Bone marrow (tissue), 2 donors: ENCODE measurements around the gene EBPL.
A peak's percentile ranks its signal among the peaks of the same experiment; 100 is the strongest.
"Not testable (repeated sequence)": the region's sequence is repeated elsewhere in the genome, so short reads cannot be mapped to it uniquely, and the experiment has no call there.

Experiments
- DNase-seq, 2 donors: peaks; one replicate each; lab custom pipeline; 2025; lab: John Stamatoyannopoulos, UW

EBPL gene

GRCh38 chr13:49690995-49691784, at the start of gene EBPL:
Gene EBPL, minus strand, starts transcription at chr13:49691486. Its CDS starts 62 bp downstream, at chr13:49691424.
- DNase-seq, result peak; percentile 78 to 84

DNA sequence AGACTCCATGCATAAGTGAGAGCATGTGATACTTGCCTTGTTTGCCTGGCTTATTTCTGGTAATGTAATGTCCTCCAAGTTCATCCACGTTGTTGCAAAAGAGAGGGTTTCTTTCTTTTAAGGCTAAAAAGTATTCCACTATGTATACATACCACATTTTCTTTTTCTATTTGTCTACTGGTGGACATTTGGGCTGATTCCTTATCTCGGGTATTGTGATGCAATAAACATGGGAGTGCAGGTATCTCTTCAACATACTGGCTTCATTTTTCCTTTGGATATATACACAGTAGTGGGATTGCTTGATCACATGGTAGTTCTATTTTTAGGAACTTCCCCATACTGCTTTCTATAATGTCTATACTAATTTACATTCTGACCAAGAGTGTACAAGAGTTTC, 49.6 kb upstream of the EBPL start:
- no peak for DNase-seq

DNA sequence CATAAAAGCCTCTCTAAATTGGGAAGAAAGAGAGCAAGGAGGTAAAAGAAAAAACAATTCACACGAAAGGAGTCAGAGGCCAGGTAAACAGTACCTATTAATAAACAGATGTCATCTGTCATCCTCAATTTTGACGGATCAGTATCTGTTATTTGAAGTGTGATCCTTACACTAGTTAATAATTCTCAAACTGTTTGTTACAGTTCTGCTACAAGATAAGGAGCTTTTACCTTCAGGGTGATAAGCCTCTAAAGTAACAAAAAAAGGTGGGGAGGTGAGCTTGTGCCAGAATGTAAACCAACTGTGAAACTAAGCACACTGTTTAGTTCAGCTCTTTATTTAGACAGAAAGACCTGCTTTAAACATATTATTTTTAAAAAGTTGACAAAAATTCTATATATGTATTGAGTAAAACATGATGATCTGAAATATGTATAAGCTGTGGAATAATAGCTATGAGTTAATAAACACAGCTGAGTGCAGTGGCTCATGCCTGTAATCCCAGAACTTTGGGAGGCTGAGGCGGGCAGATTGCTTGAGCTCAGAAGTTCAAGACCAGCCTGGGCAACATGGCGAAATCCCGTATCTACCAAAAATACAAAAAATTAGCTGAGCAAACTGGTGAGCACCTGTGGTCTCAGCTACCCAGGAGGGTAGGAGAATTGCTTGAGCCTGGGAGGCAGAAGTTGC, 48.4 kb upstream of the EBPL start:
- no peak for DNase-seq

- no peak for DNase-seq
These were observed 42.1 kb upstream of the EBPL start for GRCh38 chr13:49733181-49733951.

GRCh38 chr13:49731766-49732165, 40.5 kb upstream of the EBPL start:
- DNase-seq, result no peak

GRCh38 chr13:49716615-49717014, 25.3 kb upstream of the EBPL start:
- DNase-seq, result no peak

- DNase-seq, result no peak
These were observed 23.5 kb upstream of the EBPL start for GRCh38 chr13:49714757-49715156.

DNA sequence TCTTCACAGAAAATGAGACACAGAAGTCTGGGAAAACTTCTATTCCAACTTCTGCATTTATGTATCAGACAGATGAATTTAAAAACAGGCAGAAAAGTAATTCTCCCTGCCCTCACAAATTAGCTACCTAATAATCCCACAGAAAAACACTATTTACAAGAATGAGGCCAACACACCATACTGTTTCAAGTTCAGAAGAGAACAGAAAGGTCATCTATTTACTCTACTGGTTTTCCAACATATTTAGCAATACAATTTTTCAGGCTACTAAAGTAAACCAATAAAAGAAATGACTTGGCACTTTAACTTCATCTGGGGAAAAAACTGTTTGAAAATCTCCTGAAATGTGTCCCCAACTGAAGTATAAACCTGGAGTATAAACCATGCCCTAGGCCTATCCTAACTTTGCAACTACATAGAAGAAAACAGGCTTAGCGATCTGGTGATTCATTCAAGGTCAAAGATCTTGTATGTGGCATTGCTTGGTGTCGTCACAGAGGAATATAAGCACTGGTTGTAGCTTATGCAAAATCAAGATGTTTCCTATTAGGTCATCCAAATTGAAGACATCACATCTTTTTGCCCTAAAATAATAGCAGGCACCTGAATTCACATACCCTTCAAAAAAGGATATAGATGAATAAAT, 20.1 kb upstream of the EBPL start:
- DNase-seq, result no peak

DNA sequence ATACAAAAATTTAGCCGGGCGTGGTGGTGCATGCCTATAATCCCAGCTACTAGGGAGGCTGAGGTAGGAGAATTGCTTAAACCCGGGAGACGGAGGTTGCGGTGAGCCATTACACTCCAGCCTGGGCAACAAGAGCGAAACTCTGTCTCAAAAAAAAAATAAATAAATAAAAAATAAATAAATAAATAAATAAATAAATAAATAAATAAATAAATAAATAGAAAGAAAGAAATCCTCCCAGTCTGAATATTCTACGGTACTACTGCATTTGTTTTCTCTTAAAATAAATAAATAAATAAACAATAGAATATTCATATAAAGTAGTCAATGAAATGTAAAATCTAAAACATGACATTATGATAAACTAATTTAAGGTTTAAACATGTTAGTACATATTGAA, 13.0 kb upstream of the EBPL start:
- DNase-seq, result not testable (repeated sequence)

GRCh38 chr13:49701491-49701890, 10.2 kb upstream of the EBPL start:
- DNase-seq, result no peak

DNA sequence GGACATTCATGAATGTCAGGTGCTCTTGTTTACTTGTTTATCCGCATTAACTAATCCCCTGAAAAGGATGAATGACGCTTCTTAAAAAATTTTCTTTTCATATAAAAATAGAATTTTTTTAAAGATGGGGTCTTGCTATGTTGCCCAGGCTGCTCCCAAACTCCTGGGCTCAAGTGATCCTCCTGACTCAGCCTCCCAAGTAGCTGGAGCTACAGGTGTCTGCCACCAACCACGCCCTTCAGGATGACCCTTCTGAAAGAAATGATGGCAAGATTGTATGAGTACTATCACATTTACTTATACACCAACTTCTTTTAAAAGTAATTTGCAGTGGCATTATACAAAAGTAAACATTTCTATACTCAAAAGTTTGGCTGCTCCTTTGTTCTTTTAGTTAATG, 6.2 kb upstream of the EBPL start:
- no peak for DNase-seq

- DNase-seq, result no peak
These were observed 3.2 kb upstream of the EBPL start for GRCh38 chr13:49694446-49694845.

- no peak for DNase-seq
These were observed 2.6 kb upstream of the EBPL start for GRCh38 chr13:49693877-49694276.

DNA sequence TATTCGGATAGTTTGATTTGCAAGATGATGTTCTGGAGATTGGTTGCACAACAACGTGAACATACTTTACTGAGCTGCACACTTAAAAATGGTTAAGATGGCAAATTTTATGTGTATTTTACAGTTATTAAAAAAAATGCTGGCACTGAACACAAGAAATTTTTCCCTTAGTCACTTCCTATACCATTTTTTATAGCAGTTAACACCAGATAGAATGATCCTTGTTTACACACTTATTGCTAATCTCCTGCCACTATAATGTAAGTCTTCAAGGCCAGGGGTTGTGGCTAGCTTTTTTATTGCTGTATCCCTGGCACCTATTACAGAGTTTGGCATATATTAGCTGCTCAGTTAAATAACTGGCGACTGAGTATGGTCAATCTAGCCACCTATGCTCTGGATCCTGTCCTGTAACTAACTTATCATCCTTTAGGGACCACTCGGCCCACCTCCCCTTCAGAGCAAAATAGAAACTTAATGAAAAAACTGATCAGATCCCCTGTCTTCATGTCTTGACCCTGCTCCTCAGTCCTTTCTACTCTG, 2.0 kb upstream of the EBPL start:
- DNase-seq, result peak in 1 of 2 donors; percentile 49

DNA sequence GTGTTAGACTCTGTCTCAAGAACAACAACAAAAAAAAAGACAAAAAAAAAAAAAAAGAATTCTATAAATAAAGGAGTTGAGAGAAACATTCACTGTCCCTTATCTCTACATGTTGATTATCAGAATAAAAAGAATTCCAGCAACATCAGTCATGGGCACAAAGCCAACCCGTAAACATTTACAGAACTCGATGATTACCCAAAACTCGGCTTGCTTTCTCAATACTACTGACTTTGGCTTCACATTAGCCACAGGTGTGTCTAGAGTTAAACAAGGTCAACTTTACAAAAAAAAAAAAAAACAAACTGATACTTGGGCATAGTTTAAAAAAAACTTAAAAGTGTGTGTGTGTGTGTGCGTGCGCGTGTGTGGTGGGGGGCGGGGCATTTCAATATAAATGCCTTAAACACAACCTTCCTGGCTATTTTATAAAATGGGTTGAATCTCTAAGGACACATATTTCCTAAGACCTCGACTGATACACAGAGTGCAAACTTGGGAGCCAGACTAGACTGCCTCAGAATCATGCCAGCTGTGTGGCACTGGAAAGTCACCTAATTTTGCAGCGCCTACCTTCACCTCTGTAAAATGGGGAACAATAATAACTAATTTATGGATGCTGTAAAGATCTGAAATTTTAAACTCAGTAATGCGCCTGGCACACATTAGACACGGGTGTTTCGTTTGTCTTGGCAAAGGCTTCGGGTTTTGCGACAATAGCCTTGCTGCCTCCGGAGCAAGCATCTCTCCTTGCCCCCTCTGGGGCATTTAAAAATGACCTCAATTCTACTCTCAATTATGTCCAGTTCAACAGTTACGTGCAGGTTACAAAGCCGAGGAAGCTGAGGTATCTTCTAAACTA, 922 bp downstream of the EBPL start:
- no peak for DNase-seq

GRCh38 chr13:49683489-49683888, 7.8 kb downstream of the EBPL start:
- DNase-seq, result no peak

- no peak for DNase-seq
These were observed 9.3 kb downstream of the EBPL start for GRCh38 chr13:49681842-49682435.

DNA sequence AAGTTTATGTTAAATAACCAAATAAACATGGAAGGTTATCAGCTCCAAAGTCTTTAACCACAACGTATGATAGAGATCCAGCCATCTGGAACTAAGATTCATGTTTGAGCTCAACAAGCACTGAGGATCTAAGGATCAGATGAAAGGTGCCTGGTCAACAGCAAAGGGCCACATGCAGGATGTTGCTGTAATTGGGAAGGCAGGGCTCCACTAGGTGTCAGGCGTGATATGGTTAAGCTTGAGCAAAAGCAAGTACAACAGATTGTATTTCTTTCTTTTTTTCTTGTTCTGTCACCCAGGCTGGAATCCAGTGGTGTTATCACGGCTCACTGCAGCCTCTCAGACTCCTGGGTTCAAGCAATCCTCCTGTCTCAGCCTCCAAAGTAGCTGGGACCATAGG, 12.0 kb downstream of the EBPL start:
- DNase-seq, result no peak

- DNase-seq, result no peak
These were observed 12.9 kb downstream of the EBPL start for GRCh38 chr13:49678191-49678914.
